K562 (cell line): ENCODE data around the gene ACOD1. TPM values are rescaled to one million over a fixed set of nuclear protein-coding genes. Genes with fewer than 3 reads are reported as not detected.

Source experiments
- ATF2 ChIP-seq: sonication (generic); formaldehyde crosslinking; IDR thresholded peaks from 2 replicates; pipeline ENCODE4 v1.8.1; 2022; ENCODE audit warnings: missing genetic modification reagents
- CTCF ChIP-seq, 3 experiments: IDR thresholded peaks in 2 of 3; conservative IDR thresholded peaks in 1 of 3; 2 replicates each; pipeline ENCODE4 v1.5.1; 2011 to 2012; ENCODE audit warnings: low read length in 3 of 3, mild to moderate bottlenecking in 3 of 3, control low read depth in 2 of 3, improper control_type of control experiment in 1 of 3, inconsistent platforms in 1 of 3, low read depth in 1 of 3, mixed read lengths in 1 of 3, moderate library complexity in 1 of 3; ENCODE audit not compliant: insufficient read depth in 2 of 3
- DMBX1 ChIP-seq: fragments of 250-450 bp; sonication (Bioruptor Pico); IDR thresholded peaks from 2 replicates; pipeline ENCODE4 v1.8.0; 2022; ENCODE audit warnings: inconsistent platforms, mild to moderate bottlenecking, moderate library complexity, borderline replicate concordance
- IRF9 ChIP-seq: fragments of 450-650 bp; IDR thresholded peaks from 2 replicates; pipeline ENCODE4 v1.6.1; 2016; ENCODE audit warnings: missing biosample characterization, missing genetic modification characterization
- ZBTB33 ChIP-seq: sonication (generic); formaldehyde crosslinking; IDR thresholded peaks from 2 replicates; pipeline ENCODE4 v1.8.1; 2023; ENCODE audit warnings: mild to moderate bottlenecking, missing genetic modification reagents
- ZNF165 ChIP-seq: fragments of 250-450 bp; sonication (Bioruptor Pico); IDR thresholded peaks from 2 replicates; pipeline ENCODE4 v1.4.0; 2020; ENCODE audit warnings: borderline replicate concordance
- ZNF175 ChIP-seq: fragments of 200-800 bp; sonication (Bioruptor generic); IDR thresholded peaks from 2 replicates; pipeline ENCODE4 v1.6.1; 2016; ENCODE audit warnings: low read depth, mild to moderate bottlenecking, missing genetic modification characterization, missing compliant biosample characterization
- ZNF512 ChIP-seq: IDR thresholded peaks from 2 replicates; pipeline ENCODE4 v1.6.1; 2016; ENCODE audit warnings: missing genetic modification characterization, missing compliant biosample characterization
- polyA plus RNA-seq, 8 experiments: library from polyadenylated mRNA; depleted of rRNA in 4 of 8; stranded (reverse) in 5 of 8; unstranded in 3 of 8; fragments of >200 nt; fragmentation: Nextera tagmentation in 2 of 8; fragmentation: Illumina TruSeq in 1 of 8; extraction: Ambion mirVana in 2 of 8; extraction: Trizol in 1 of 8; gene quantifications; 2 replicates each; pipeline versions ENCODE4 v1.2.1 to v1.2.3, GENCODE V29; 2011 to 2014; ENCODE audit warnings: inconsistent platforms in 1 of 8, missing spikeins in 1 of 8
- total RNA-seq, 7 experiments: library from RNA; depleted of rRNA in 6 of 7; stranded (reverse); fragments of >200 nt in 6 of 7; fragmentation: Illumina TruSeq in 2 of 7; extraction: Trizol in 2 of 7; gene quantifications; 2 replicates each; pipeline versions ENCODE4 v1.2.1 to v1.2.3, GENCODE V29; 2011 to 2021; ENCODE audit warnings: low replicate concordance in 1 of 7

The ACOD1 gene
- total and polyA plus RNA-seq, 9 of the 15 experiments (the other 6 are each of a cell fraction or from before 2014, with no cell fraction given), result not detected

GRCh38 chr13:76903544-76904162, 44.7 kb upstream of the ACOD1 start (continued):
- peak; percentile 64 to 87 (median 78) for TF ChIP-seq CTCF (IDR thresholded peaks at IDR 0.05 in 2 of 3, conservative IDR thresholded peaks at IDR 0.05 in 1 of 3; ENCODE audit: insufficient read depth in 2 of 3, low read depth in 1 of 3, low read length in 3 of 3)
- no peak for TF ChIP-seq ZNF512 (tag)
- TF ChIP-seq ATF2, result no peak
- TF ChIP-seq ZBTB33 (CRISPR knock-in tag), result no peak
- TF ChIP-seq IRF9, result no peak
- TF ChIP-seq DMBX1 (CRISPR knock-in tag), result no peak
- TF ChIP-seq ZNF175, result no peak
- TF ChIP-seq ZNF165, result no peak
- TF ChIP-seq, all 486 proteins: peak for 8
